Erythroblast (primary cell): ENCODE results near the gene PTPRU.

ENCODE experiments used
- GATA1 ChIP-seq: IDR thresholded peaks from 2 replicates; pipeline ENCODE4 v1.6.1; 2011; ENCODE audit warnings: low read depth, mild to moderate bottlenecking, control low read depth, low read length, moderate library complexity
- POLR2A ChIP-seq: IDR thresholded peaks from 2 replicates; pipeline ENCODE4 v1.6.1; 2011; ENCODE audit warnings: mild to moderate bottlenecking, low read length

- TF ChIP-seq POLR2A (no peak), GATA1 (no peak)
These were observed 6.1 kb upstream of the PTPRU start for GRCh38 chr1:29230204-29230552.
